Vagina (tissue), 2 donors: ENCODE data around the gene ZBTB20. TPM values are rescaled to one million over a fixed set of nuclear protein-coding genes. Genes with fewer than 3 reads are reported as not detected.

Source experiments
- DNase-seq, 2 donors: peaks; one replicate each; pipeline ENCODE4 v3.0.0-alpha.2; 2017; ENCODE audit errors: extremely low spot score in 2 of 2
- H3K27ac ChIP-seq: fragments of 200-600 bp; sonication (generic); one replicate; pipeline ENCODE4 v1.5.1; 2019
- H3K27me3 ChIP-seq: fragments of 200-600 bp; sonication (generic); one replicate; pipeline ENCODE4 v1.5.1; 2019
- H3K36me3 ChIP-seq, 2 donors: fragments of 200-600 bp; sonication (generic); one replicate each; pipeline ENCODE4 v1.5.1; 2017 to 2019
- H3K4me1 ChIP-seq: fragments of 200-600 bp; sonication (generic); one replicate; pipeline ENCODE4 v1.5.1; 2019
- H3K4me3 ChIP-seq, 2 donors: fragments of 200-600 bp; sonication (generic); 1 replicate in 1 of 2; 2 replicates in 1 of 2; pipeline ENCODE4 v1.5.1; 2016 to 2019
- H3K9me3 ChIP-seq: fragments of 200-600 bp; sonication (generic); one replicate; pipeline ENCODE4 v1.5.1; 2019
- CTCF ChIP-seq, 3 experiments: fragments of 450-650 bp in 2 of 3; fragments of 200-600 bp in 1 of 3; sonication (generic) in 1 of 3; IDR thresholded peaks; one replicate each; pipeline ENCODE4 v1.5.1; 2017 to 2019; ENCODE audit warnings: antibody characterized with exemption in 3 of 3, mild to moderate bottlenecking in 2 of 3, moderate library complexity in 2 of 3
- POLR2A ChIP-seq, 2 donors: fragments of 450-650 bp; IDR thresholded peaks; one replicate each; pipeline ENCODE4 v1.6.1; 2017; ENCODE audit warnings: antibody characterized with exemption in 2 of 2, mild to moderate bottlenecking in 2 of 2, moderate library complexity in 2 of 2
- POLR2AphosphoS5 ChIP-seq, 2 donors: sonication (generic); formaldehyde crosslinking; IDR thresholded peaks; one replicate each; pipeline ENCODE4 v1.9.0; 2017; ENCODE audit warnings: antibody characterized with exemption in 2 of 2, mild to moderate bottlenecking in 2 of 2, low read depth in 1 of 2; ENCODE audit not compliant: insufficient read depth in 1 of 2
- intact Hi-C: fragments of 100-400 bp; cut with DNase I; formaldehyde crosslinking; loops from one replicate; pipeline ENCODE4 v1.15.1; 2023
- total RNA-seq: library from RNA; depleted of rRNA; stranded (reverse); fragments of >200 nt; gene quantifications from one replicate; pipeline ENCODE4 v1.2.3, GENCODE V29; 2016

The ZBTB20 gene
- total RNA-seq, 1 donor from 2014 or later, result 64.8 TPM

- Histone ChIP-seq H3K27ac (no peak overlapping the region), H3K4me1 (no peaks in the 10 kb centered on the region), H3K27me3 (no peaks in the 10 kb centered on the region), H3K36me3 (no peaks in the 10 kb centered on the region), H3K4me3 (no peak overlapping the region), H3K9me3 (no peaks in the 10 kb centered on the region)
- TF ChIP-seq CTCF (IDR thresholded peaks at IDR 0.05), result no peak
- no peak for TF ChIP-seq POLR2AphosphoS5 (IDR thresholded peaks at IDR 0.05; ENCODE audit: insufficient read depth in 1 of 2, low read depth in 1 of 2)
- no peak for TF ChIP-seq POLR2A (IDR thresholded peaks at IDR 0.05)
- no peak for DNase-seq
- intact Hi-C loops, result no loop called here
Measured at GRCh38 chr3:114974387-114974786, 172.7 kb downstream of the ZBTB20 start.

- DNase-seq, result no peak
- H3K36me3 ChIP-seq, result no peaks in the 10 kb centered on the region
- no peak for TF ChIP-seq CTCF (IDR thresholded peaks at IDR 0.05)
- TF ChIP-seq POLR2AphosphoS5 (IDR thresholded peaks at IDR 0.05; ENCODE audit: insufficient read depth in 1 of 2, low read depth in 1 of 2), result no peak
- no peak for TF ChIP-seq POLR2A (IDR thresholded peaks at IDR 0.05)
- no peaks in the 10 kb centered on the region for H3K27me3 ChIP-seq
- H3K4me3 ChIP-seq, result no peak overlapping the region
- H3K27ac ChIP-seq, result no peak overlapping the region
- H3K9me3 ChIP-seq, result no peaks in the 10 kb centered on the region
- H3K4me1 ChIP-seq, result no peaks in the 10 kb centered on the region
- intact Hi-C loops, result no loop called here
Measured at GRCh38 chr3:114973536-114973935, 173.6 kb downstream of the ZBTB20 start.

DNA sequence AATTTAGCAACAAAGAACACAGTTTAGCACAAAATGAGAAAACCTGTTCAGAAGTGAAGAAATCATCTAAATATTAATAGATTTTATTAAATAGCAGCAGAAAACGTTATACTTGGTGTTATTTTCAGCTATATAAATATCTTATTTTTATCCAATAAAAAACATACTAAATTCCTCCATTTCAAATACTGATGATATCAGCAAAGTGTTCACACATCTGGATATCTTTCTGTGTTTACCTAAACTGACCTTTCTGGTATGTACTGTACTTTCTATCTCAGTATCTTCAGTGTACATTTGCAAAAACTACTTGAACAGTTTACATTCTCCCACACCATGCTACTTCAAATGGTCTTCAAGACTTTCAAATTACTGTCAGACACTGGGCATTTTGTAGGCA is 179.9 kb downstream of the ZBTB20 start:
- Histone ChIP-seq H3K4me1 (no peaks in the 10 kb centered on the region), H3K36me3 (no peaks in the 10 kb centered on the region), H3K4me3 (no peak overlapping the region), H3K27me3 (no peaks in the 10 kb centered on the region), H3K9me3 (no peaks in the 10 kb centered on the region), H3K27ac (no peak overlapping the region)
- intact Hi-C loops, result no loop called here
- TF ChIP-seq CTCF (IDR thresholded peaks at IDR 0.05) (no peak), POLR2AphosphoS5 (IDR thresholded peaks at IDR 0.05; ENCODE audit: insufficient read depth in 1 of 2, low read depth in 1 of 2) (no peak), POLR2A (IDR thresholded peaks at IDR 0.05) (no peak)
- no peak for DNase-seq

DNA sequence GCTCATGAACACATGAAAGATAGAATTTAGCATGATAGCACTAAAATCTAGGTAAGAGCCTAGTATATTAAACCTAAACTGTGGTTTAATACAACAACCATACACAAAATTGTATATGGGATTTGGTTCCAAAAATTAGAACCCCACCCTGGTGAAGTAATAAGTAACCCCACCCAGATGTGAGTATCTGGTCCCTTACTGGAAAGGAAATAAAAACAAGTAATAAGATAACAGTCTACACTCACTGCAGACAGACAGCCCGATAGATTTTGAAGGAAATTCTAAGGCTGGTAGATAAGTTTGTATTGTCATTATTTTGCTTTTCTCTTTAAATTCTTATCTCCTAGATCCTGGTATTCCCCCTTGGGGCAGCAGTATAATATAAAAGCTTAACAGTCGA is 184.9 kb downstream of the ZBTB20 start:
- no peaks in the 10 kb centered on the region for H3K9me3 ChIP-seq
- DNase-seq, result no peak
- H3K4me3 ChIP-seq, result no peak overlapping the region
- no peak overlapping the region for H3K27ac ChIP-seq
- no peaks in the 10 kb centered on the region for H3K4me1 ChIP-seq
- no peaks in the 10 kb centered on the region for H3K36me3 ChIP-seq
- H3K27me3 ChIP-seq, result no peaks in the 10 kb centered on the region
- TF ChIP-seq CTCF (IDR thresholded peaks at IDR 0.05), result no peak
- TF ChIP-seq POLR2AphosphoS5 (IDR thresholded peaks at IDR 0.05; ENCODE audit: insufficient read depth in 1 of 2, low read depth in 1 of 2), result no peak
- no peak for TF ChIP-seq POLR2A (IDR thresholded peaks at IDR 0.05)
- intact Hi-C loops, result no loop called here

- intact Hi-C loops, result no loop called here
- Histone ChIP-seq H3K27ac (no peak overlapping the region), H3K4me1 (no peaks in the 10 kb centered on the region), H3K27me3 (no peaks in the 10 kb centered on the region), H3K9me3 (peaks cover 4% of the 10 kb centered on the region), H3K36me3 (peaks cover 0 to 6% of the 10 kb centered on the region in 2 donors), H3K4me3 (no peak overlapping the region)
- TF ChIP-seq POLR2AphosphoS5 (IDR thresholded peaks at IDR 0.05; ENCODE audit: insufficient read depth in 1 of 2, low read depth in 1 of 2), result no peak
- TF ChIP-seq POLR2A (IDR thresholded peaks at IDR 0.05), result no peak
- TF ChIP-seq CTCF (IDR thresholded peaks at IDR 0.05), result no peak
- DNase-seq, result no peak
Measured at GRCh38 chr3:114958930-114959329, 188.2 kb downstream of the ZBTB20 start.
